ENCODE results near the gene ATG4C. TPM values are rescaled to one million over a fixed set of nuclear protein-coding genes. Genes with fewer than 3 reads are reported as not detected.
"Not testable (repeated sequence)": the region's sequence is repeated elsewhere in the genome, so short reads cannot be mapped to it uniquely, and the experiment has no call there.

Gene ATG4C
- 7.8 TPM for total RNA-seq

GRCh38 chr1:62783736-62784508 lies at the start of gene ATG4C:
Gene ATG4C, plus strand, starts transcription at chr1:62784132. Its CDS starts 19,655 bp downstream, at chr1:62803787.
- Histone ChIP-seq H3K36me3 (ENCODE audit: control insufficient read depth in 3 of 3, insufficient read depth in 3 of 3, low read length in 3 of 3) (no peaks in the 10 kb centered on the region), H3K9me3 (ENCODE audit: control insufficient read depth in 3 of 3, low read length in 3 of 3) (no peaks in the 10 kb centered on the region), H3K4me1 (ENCODE audit: control insufficient read depth in 3 of 3, insufficient read depth in 3 of 3, low read length in 3 of 3) (peaks cover 0 to 7% (median 0%) of the 10 kb centered on the region in 3 donors), H3K27me3 (ENCODE audit: control insufficient read depth in 3 of 3, insufficient read depth in 3 of 3, low read length in 3 of 3) (no peaks in the 10 kb centered on the region), H3K27ac (ENCODE audit: low read depth, low read length) (peak within 1 kb of the TSS; percentile 87), H3K9ac (ENCODE audit: low read depth in 1 of 3, low read length in 3 of 3) (peak within 1 kb of the TSS; percentile 91 to 97 (median 94)), H3K4me3 (ENCODE audit: low read length in 3 of 3) (peak within 1 kb of the TSS; percentile 91 to 100 (median 97))

GRCh38 chr1:62735491-62736171 lies 48.3 kb upstream of the ATG4C start:
- no peaks in the 10 kb centered on the region for H3K9me3 ChIP-seq (ENCODE audit: control insufficient read depth in 3 of 3, low read length in 3 of 3)
- no peak overlapping the region for H3K4me3 ChIP-seq (ENCODE audit: low read length in 3 of 3)
- no peak overlapping the region for H3K9ac ChIP-seq (ENCODE audit: low read depth in 1 of 3, low read length in 3 of 3)
- no peak overlapping the region for H3K27ac ChIP-seq (ENCODE audit: low read depth, low read length)
- H3K4me1 ChIP-seq (ENCODE audit: control insufficient read depth in 3 of 3, insufficient read depth in 3 of 3, low read length in 3 of 3) = peaks cover 0 to 4% (median 0%) of the 10 kb centered on the region in 3 donors
- no peaks in the 10 kb centered on the region for H3K36me3 ChIP-seq (ENCODE audit: control insufficient read depth in 3 of 3, insufficient read depth in 3 of 3, low read length in 3 of 3)
- H3K27me3 ChIP-seq (ENCODE audit: control insufficient read depth in 3 of 3, insufficient read depth in 3 of 3, low read length in 3 of 3) = no peaks in the 10 kb centered on the region

- H3K27ac ChIP-seq (ENCODE audit: low read depth, low read length); H3K4me1 ChIP-seq (ENCODE audit: control insufficient read depth in 3 of 3, insufficient read depth in 3 of 3, low read length in 3 of 3); H3K4me3 ChIP-seq (ENCODE audit: low read length in 3 of 3); H3K9ac ChIP-seq (ENCODE audit: low read depth in 1 of 3, low read length in 3 of 3); H3K9me3 ChIP-seq (ENCODE audit: control insufficient read depth in 3 of 3, low read length in 3 of 3); H3K36me3 ChIP-seq (ENCODE audit: control insufficient read depth in 3 of 3, insufficient read depth in 3 of 3, low read length in 3 of 3); H3K27me3 ChIP-seq (ENCODE audit: control insufficient read depth in 3 of 3, insufficient read depth in 3 of 3, low read length in 3 of 3): not testable (repeated sequence)
These were observed 43.2 kb upstream of the ATG4C start for GRCh38 chr1:62740701-62741100.

GRCh38 chr1:62744611-62745577 lies 39.0 kb upstream of the ATG4C start:
- no peak overlapping the region for H3K27ac ChIP-seq (ENCODE audit: low read depth, low read length)
- peaks cover 0 to 1% (median 0%) of the 10 kb centered on the region in 3 donors for H3K9me3 ChIP-seq (ENCODE audit: control insufficient read depth in 3 of 3, low read length in 3 of 3)
- H3K36me3 ChIP-seq (ENCODE audit: control insufficient read depth in 3 of 3, insufficient read depth in 3 of 3, low read length in 3 of 3) = no peaks in the 10 kb centered on the region
- H3K9ac ChIP-seq (ENCODE audit: low read depth in 1 of 3, low read length in 3 of 3) = no peak overlapping the region
- H3K4me3 ChIP-seq (ENCODE audit: low read length in 3 of 3) = no peak overlapping the region
- no peaks in the 10 kb centered on the region for H3K4me1 ChIP-seq (ENCODE audit: control insufficient read depth in 3 of 3, insufficient read depth in 3 of 3, low read length in 3 of 3)
- H3K27me3 ChIP-seq (ENCODE audit: control insufficient read depth in 3 of 3, insufficient read depth in 3 of 3, low read length in 3 of 3) = no peaks in the 10 kb centered on the region

GRCh38 chr1:62746086-62746808 lies 37.7 kb upstream of the ATG4C start:
- no peak overlapping the region for H3K4me3 ChIP-seq (ENCODE audit: low read length in 3 of 3)
- H3K36me3 ChIP-seq (ENCODE audit: control insufficient read depth in 3 of 3, insufficient read depth in 3 of 3, low read length in 3 of 3) = no peaks in the 10 kb centered on the region
- H3K4me1 ChIP-seq (ENCODE audit: control insufficient read depth in 3 of 3, insufficient read depth in 3 of 3, low read length in 3 of 3) = no peaks in the 10 kb centered on the region
- H3K9ac ChIP-seq (ENCODE audit: low read depth in 1 of 3, low read length in 3 of 3) = no peak overlapping the region
- no peak overlapping the region for H3K27ac ChIP-seq (ENCODE audit: low read depth, low read length)
- peaks cover 0 to 3% (median 0%) of the 10 kb centered on the region in 3 donors for H3K9me3 ChIP-seq (ENCODE audit: control insufficient read depth in 3 of 3, low read length in 3 of 3)
- H3K27me3 ChIP-seq (ENCODE audit: control insufficient read depth in 3 of 3, insufficient read depth in 3 of 3, low read length in 3 of 3) = no peaks in the 10 kb centered on the region

- peaks cover 0 to 3% (median 0%) of the 10 kb centered on the region in 3 donors for H3K9me3 ChIP-seq (ENCODE audit: control insufficient read depth in 3 of 3, low read length in 3 of 3)
- H3K36me3 ChIP-seq (ENCODE audit: control insufficient read depth in 3 of 3, insufficient read depth in 3 of 3, low read length in 3 of 3) = no peaks in the 10 kb centered on the region
- no peaks in the 10 kb centered on the region for H3K27me3 ChIP-seq (ENCODE audit: control insufficient read depth in 3 of 3, insufficient read depth in 3 of 3, low read length in 3 of 3)
- H3K4me1 ChIP-seq (ENCODE audit: control insufficient read depth in 3 of 3, insufficient read depth in 3 of 3, low read length in 3 of 3) = no peaks in the 10 kb centered on the region
- H3K27ac ChIP-seq (ENCODE audit: low read depth, low read length) = no peak overlapping the region
- no peak overlapping the region for H3K4me3 ChIP-seq (ENCODE audit: low read length in 3 of 3)
- no peak overlapping the region for H3K9ac ChIP-seq (ENCODE audit: low read depth in 1 of 3, low read length in 3 of 3)
These were observed 37.2 kb upstream of the ATG4C start for GRCh38 chr1:62746809-62747138.

- no peak overlapping the region for H3K4me3 ChIP-seq (ENCODE audit: low read length in 3 of 3)
- H3K27me3 ChIP-seq (ENCODE audit: control insufficient read depth in 3 of 3, insufficient read depth in 3 of 3, low read length in 3 of 3) = no peaks in the 10 kb centered on the region
- H3K4me1 ChIP-seq (ENCODE audit: control insufficient read depth in 3 of 3, insufficient read depth in 3 of 3, low read length in 3 of 3) = no peaks in the 10 kb centered on the region
- H3K27ac ChIP-seq (ENCODE audit: low read depth, low read length) = no peak overlapping the region
- H3K9me3 ChIP-seq (ENCODE audit: control insufficient read depth in 3 of 3, low read length in 3 of 3) = peaks cover 0 to 3% (median 0%) of the 10 kb centered on the region in 3 donors
- H3K9ac ChIP-seq (ENCODE audit: low read depth in 1 of 3, low read length in 3 of 3) = no peak overlapping the region
- H3K36me3 ChIP-seq (ENCODE audit: control insufficient read depth in 3 of 3, insufficient read depth in 3 of 3, low read length in 3 of 3) = no peaks in the 10 kb centered on the region
These were observed 30.6 kb upstream of the ATG4C start for GRCh38 chr1:62753031-62753965.

GRCh38 chr1:62754938-62755337 lies 29.0 kb upstream of the ATG4C start:
- not testable (repeated sequence) for H3K9me3 ChIP-seq (ENCODE audit: control insufficient read depth in 3 of 3, low read length in 3 of 3); H3K27ac ChIP-seq (ENCODE audit: low read depth, low read length); H3K36me3 ChIP-seq (ENCODE audit: control insufficient read depth in 3 of 3, insufficient read depth in 3 of 3, low read length in 3 of 3); H3K27me3 ChIP-seq (ENCODE audit: control insufficient read depth in 3 of 3, insufficient read depth in 3 of 3, low read length in 3 of 3); H3K9ac ChIP-seq (ENCODE audit: low read depth in 1 of 3, low read length in 3 of 3); H3K4me1 ChIP-seq (ENCODE audit: control insufficient read depth in 3 of 3, insufficient read depth in 3 of 3, low read length in 3 of 3); H3K4me3 ChIP-seq (ENCODE audit: low read length in 3 of 3)
